Nephron progenitor cell (in vitro differentiated cells): Measurements from ENCODE around the gene USF1.

Experiments
- DNase-seq: peaks from one replicate; pipeline ENCODE4 v3.0.0; 2021
- H3K27ac Mint-ChIP-seq: 2 replicates; pipeline ENCODE4 v1.8.0; 2021; ENCODE audit warnings: mild to moderate bottlenecking, moderate library complexity, mixed read lengths
- H3K27me3 Mint-ChIP-seq: 2 replicates; pipeline ENCODE4 v1.8.0; 2021; ENCODE audit warnings: mild to moderate bottlenecking, low read depth, mixed read lengths; ENCODE audit not compliant: poor library complexity
- H3K36me3 Mint-ChIP-seq: 2 replicates; pipeline ENCODE4 v1.8.0; 2021; ENCODE audit warnings: low read depth, mixed read lengths
- H3K4me1 Mint-ChIP-seq: 2 replicates; pipeline ENCODE4 v1.8.0; 2021; ENCODE audit warnings: mixed read lengths
- H3K4me3 Mint-ChIP-seq: 2 replicates; pipeline ENCODE4 v1.8.0; 2021; ENCODE audit warnings: mild to moderate bottlenecking, moderate library complexity, mixed read lengths
- H3K9me3 Mint-ChIP-seq: 2 replicates; pipeline ENCODE4 v1.8.0; 2021; ENCODE audit warnings: mild to moderate bottlenecking, moderate library complexity, mixed read lengths
- TF ChIP-seq, protein P1 (sequence below): fragments of 200-600 bp; sonication (generic); IDR thresholded peaks from 2 replicates; pipeline ENCODE4 v1.5.0; 2021; ENCODE audit warnings: antibody characterized with exemption

Gene USF1

DNA sequence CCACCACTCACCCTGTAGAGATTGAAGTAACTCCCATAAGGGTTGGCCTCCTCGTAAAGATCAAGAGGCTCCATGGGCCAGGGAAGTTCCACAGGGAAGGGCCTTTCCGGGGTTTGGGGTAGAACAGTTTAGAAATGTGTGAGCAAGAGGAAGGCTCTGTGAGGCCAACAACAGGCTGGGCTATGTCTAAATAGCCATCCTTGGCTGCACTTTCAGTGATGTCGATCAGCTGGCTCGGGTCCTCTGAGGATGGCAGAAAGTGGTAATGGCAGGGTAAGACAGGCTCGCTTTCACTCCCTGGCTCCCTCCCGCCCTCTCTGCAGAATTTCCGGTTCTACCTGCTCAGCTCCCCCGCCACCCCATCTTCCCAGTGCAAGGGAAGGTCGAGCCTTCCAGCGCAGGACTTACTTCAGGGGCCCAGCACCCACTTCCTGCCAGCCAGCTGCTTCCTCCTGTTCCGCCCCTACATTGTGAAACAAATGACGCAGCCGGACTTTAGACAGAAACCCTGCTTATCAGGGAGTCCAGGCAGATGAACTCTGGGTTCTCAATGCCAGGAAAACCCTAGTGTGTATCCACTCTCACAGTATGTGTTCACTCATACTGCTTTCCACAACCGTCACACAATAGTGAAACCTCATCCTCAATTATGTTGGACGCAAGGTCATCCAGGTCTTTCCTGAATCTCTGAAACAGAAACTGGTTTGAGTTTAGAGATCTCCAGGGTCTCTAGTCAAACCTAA lies 32.1 kb downstream of the USF1 start:
- Mint-ChIP-seq H3K4me3 (peak overlapping the region; percentile 14), H3K9me3 (no peaks in the 10 kb centered on the region), H3K27ac (peak overlapping the region; percentile 78), H3K36me3 (no peaks in the 10 kb centered on the region), H3K27me3 (peaks cover 16% of the 10 kb centered on the region), H3K4me1 (peaks cover 13% of the 10 kb centered on the region)
- TF ChIP-seq, protein P1, sequence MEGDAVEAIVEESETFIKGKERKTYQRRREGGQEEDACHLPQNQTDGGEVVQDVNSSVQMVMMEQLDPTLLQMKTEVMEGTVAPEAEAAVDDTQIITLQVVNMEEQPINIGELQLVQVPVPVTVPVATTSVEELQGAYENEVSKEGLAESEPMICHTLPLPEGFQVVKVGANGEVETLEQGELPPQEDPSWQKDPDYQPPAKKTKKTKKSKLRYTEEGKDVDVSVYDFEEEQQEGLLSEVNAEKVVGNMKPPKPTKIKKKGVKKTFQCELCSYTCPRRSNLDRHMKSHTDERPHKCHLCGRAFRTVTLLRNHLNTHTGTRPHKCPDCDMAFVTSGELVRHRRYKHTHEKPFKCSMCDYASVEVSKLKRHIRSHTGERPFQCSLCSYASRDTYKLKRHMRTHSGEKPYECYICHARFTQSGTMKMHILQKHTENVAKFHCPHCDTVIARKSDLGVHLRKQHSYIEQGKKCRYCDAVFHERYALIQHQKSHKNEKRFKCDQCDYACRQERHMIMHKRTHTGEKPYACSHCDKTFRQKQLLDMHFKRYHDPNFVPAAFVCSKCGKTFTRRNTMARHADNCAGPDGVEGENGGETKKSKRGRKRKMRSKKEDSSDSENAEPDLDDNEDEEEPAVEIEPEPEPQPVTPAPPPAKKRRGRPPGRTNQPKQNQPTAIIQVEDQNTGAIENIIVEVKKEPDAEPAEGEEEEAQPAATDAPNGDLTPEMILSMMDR: no peak
- DNase-seq: no peak

- no peaks in the 10 kb centered on the region for H3K9me3 Mint-ChIP-seq
- peaks cover 12% of the 10 kb centered on the region for H3K27me3 Mint-ChIP-seq
- no peak for DNase-seq
- TF ChIP-seq, protein P1: no peak
- H3K4me1 Mint-ChIP-seq: peaks cover 13% of the 10 kb centered on the region
- H3K4me3 Mint-ChIP-seq: peak overlapping the region; percentile 14
- H3K27ac Mint-ChIP-seq: no peak overlapping the region
- H3K36me3 Mint-ChIP-seq: no peaks in the 10 kb centered on the region
Measured at GRCh38 chr1:161013131-161013487, 32.7 kb downstream of the USF1 start.

DNA sequence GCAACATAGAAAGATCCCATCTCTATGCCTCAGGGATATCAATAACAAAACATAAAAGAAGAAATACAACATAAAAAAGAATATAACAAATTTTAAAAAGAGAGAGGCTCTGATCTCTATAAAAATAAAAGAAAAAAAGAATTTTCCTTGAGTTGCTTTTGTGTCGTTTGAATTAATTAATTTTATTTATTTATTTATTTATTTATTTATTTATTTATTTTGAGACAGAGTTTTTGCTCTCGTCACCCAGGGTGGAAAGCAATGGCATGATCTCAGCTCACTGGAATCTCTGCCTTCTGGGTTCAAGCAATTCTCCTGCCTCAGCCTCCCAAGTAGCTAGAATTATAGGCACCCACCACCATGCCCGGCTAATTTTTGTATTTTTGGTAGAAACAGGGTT lies 33.4 kb downstream of the USF1 start:
- Mint-ChIP-seq H3K36me3 (no peaks in the 10 kb centered on the region), H3K27ac (no peak overlapping the region), H3K27me3 (peaks cover 7% of the 10 kb centered on the region), H3K9me3 (no peaks in the 10 kb centered on the region), H3K4me1 (peaks cover 13% of the 10 kb centered on the region), H3K4me3 (no peak overlapping the region)
- TF ChIP-seq, protein P1: no peak
- DNase-seq: no peak

- no peaks in the 10 kb centered on the region for H3K9me3 Mint-ChIP-seq
- H3K4me3 Mint-ChIP-seq: no peak overlapping the region
- peaks cover 13% of the 10 kb centered on the region for H3K4me1 Mint-ChIP-seq
- TF ChIP-seq, protein P1: no peak
- no peak for DNase-seq
- H3K36me3 Mint-ChIP-seq: no peaks in the 10 kb centered on the region
- peaks cover 8% of the 10 kb centered on the region for H3K27me3 Mint-ChIP-seq
- no peak overlapping the region for H3K27ac Mint-ChIP-seq
Measured at GRCh38 chr1:161009602-161010211, 36.1 kb downstream of the USF1 start.

DNA sequence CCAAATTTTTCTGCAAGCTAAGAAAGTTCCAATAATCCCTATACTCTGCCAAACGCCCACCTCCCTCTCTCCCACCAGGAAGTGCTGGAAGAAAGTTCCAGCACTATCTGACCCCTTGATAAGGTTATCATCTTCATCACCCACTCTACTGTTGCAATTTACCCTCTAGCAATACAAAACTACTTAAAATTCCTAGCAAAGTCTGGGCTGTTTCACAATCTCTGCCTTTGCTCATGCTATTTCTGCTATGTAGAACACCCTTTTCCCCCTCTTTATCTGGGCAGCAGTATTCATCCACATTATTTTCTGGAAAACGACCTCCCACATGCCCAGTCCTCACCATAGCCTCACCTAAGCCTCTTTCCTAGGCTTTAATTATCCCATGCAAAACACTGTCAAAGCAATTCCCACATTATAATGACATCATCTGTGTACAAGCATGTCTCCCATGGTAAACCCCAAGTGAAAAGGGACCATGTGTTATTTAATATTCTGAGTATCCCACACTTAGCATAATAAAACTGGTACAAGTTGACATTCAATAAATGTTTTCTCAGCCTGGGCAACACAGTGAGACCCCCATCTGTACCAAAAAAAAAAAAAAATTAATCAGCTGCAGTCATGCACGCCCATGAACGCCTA lies 36.8 kb downstream of the USF1 start:
- peaks cover 8% of the 10 kb centered on the region for H3K27me3 Mint-ChIP-seq
- TF ChIP-seq, protein P1: no peak
- no peaks in the 10 kb centered on the region for H3K9me3 Mint-ChIP-seq
- H3K36me3 Mint-ChIP-seq: no peaks in the 10 kb centered on the region
- no peak overlapping the region for H3K4me3 Mint-ChIP-seq
- peaks cover 10% of the 10 kb centered on the region for H3K4me1 Mint-ChIP-seq
- no peak overlapping the region for H3K27ac Mint-ChIP-seq
- no peak for DNase-seq
